HepG2 (cell line): ENCODE results near the gene C22orf39. TPM values are rescaled to one million over a fixed set of nuclear protein-coding genes. Genes with fewer than 3 reads are reported as not detected.

Experiments
- CBFB ChIP-seq: sonication (generic); formaldehyde crosslinking; IDR thresholded peaks from 2 replicates; pipeline ENCODE4 v1.4.0; 2020; ENCODE audit warnings: missing genetic modification reagents
- CHCHD3 ChIP-seq: sonication (generic); formaldehyde crosslinking; IDR thresholded peaks from 2 replicates; pipeline ENCODE4 v1.8.0; 2022; ENCODE audit warnings: mild to moderate bottlenecking, missing genetic modification reagents, moderate library complexity
- FOXA1 ChIP-seq, 2 experiments: fragments of 450-650 bp in 1 of 2; sonication (generic) in 1 of 2; formaldehyde crosslinking in 1 of 2; IDR thresholded peaks; 2 replicates each; pipeline versions ENCODE4 v1.4.0 to v1.6.1; 2016 to 2020; ENCODE audit warnings: missing genetic modification reagents in 1 of 2
- FOXP1 ChIP-seq, 2 experiments: fragments of 450-650 bp in 1 of 2; IDR thresholded peaks; 2 replicates each; pipeline ENCODE4 v1.6.1; 2017 to 2018; ENCODE audit warnings: antibody characterized with exemption in 1 of 2
- MBD4 ChIP-seq: IDR thresholded peaks from 2 replicates; pipeline ENCODE4 v1.6.1; 2012; ENCODE audit warnings: low read length, inconsistent platforms, borderline replicate concordance
- ZBTB8A ChIP-seq: sonication (generic); formaldehyde crosslinking; IDR thresholded peaks from 2 replicates; pipeline ENCODE4 v1.4.0; 2020; ENCODE audit warnings: mild to moderate bottlenecking, low read depth, missing genetic modification reagents, borderline replicate concordance
- ZNF564 ChIP-seq: sonication (generic); formaldehyde crosslinking; IDR thresholded peaks from 2 replicates; pipeline ENCODE4 v1.8.1; 2023; ENCODE audit warnings: mild to moderate bottlenecking, missing genetic modification reagents
- ZNF83 ChIP-seq: sonication (generic); formaldehyde crosslinking; IDR thresholded peaks from 2 replicates; pipeline ENCODE4 v1.4.0; 2020; ENCODE audit warnings: missing genetic modification reagents, mild to moderate bottlenecking, borderline replicate concordance
- polyA plus RNA-seq, 8 experiments: library from polyadenylated mRNA; depleted of rRNA in 3 of 8; stranded (reverse) in 7 of 8; unstranded in 1 of 8; fragments of >200 nt; fragmentation: Illumina TruSeq in 4 of 8; extraction: Trizol in 4 of 8; gene quantifications; 2 replicates each; pipeline versions ENCODE4 v1.2.1 to v1.2.3, GENCODE V29; 2011 to 2016; ENCODE audit warnings: low read depth in 4 of 8, missing spikeins in 1 of 8, mixed read lengths in 1 of 8; ENCODE audit not compliant: insufficient read depth in 1 of 8
- total RNA-seq, 5 experiments: library from RNA; depleted of rRNA; stranded (reverse); fragments of >200 nt; fragmentation: Illumina TruSeq; extraction: Trizol; gene quantifications; 2 replicates each; pipeline ENCODE4 v1.2.3, GENCODE V29; 2016; ENCODE audit warnings: low read depth in 1 of 5
- TF ChIP-seq, protein P1 (sequence below), 2 experiments: IDR thresholded peaks; 2 replicates each; pipeline ENCODE4 v1.6.1; 2011 to 2012; ENCODE audit warnings: low read length in 2 of 2, borderline replicate concordance in 1 of 2, low read depth in 1 of 2, mild to moderate bottlenecking in 1 of 2, moderate library complexity in 1 of 2
- TF ChIP-seq, protein P2 (sequence below): sonication (generic); formaldehyde crosslinking; IDR thresholded peaks from 2 replicates; pipeline ENCODE4 v1.4.0; 2020; ENCODE audit warnings: mild to moderate bottlenecking, low read depth, missing genetic modification reagents
- TF ChIP-seq, protein P3 (sequence below): sonication (generic); formaldehyde crosslinking; IDR thresholded peaks from 2 replicates; pipeline ENCODE4 v1.4.0; 2020; ENCODE audit warnings: mild to moderate bottlenecking, missing genetic modification reagents
- TF ChIP-seq, protein P4 (sequence below): sonication (generic); formaldehyde crosslinking; IDR thresholded peaks from 2 replicates; pipeline ENCODE4 v1.8.0; 2022; ENCODE audit warnings: missing genetic modification reagents, mild to moderate bottlenecking, borderline replicate concordance
- TF ChIP-seq, protein P5 (sequence below): IDR thresholded peaks from 2 replicates; pipeline ENCODE4 v1.6.1; 2016
- TF ChIP-seq, protein P6 (sequence below): sonication (generic); formaldehyde crosslinking; IDR thresholded peaks from 2 replicates; pipeline ENCODE4 v1.4.0; 2020; ENCODE audit warnings: missing genetic modification reagents

Gene C22orf39
- total and polyA plus RNA-seq, 2 of the 13 experiments (the other 11 are each of a cell fraction or from before 2014, with no cell fraction given), result 23.4 to 26.4 TPM

DNA sequence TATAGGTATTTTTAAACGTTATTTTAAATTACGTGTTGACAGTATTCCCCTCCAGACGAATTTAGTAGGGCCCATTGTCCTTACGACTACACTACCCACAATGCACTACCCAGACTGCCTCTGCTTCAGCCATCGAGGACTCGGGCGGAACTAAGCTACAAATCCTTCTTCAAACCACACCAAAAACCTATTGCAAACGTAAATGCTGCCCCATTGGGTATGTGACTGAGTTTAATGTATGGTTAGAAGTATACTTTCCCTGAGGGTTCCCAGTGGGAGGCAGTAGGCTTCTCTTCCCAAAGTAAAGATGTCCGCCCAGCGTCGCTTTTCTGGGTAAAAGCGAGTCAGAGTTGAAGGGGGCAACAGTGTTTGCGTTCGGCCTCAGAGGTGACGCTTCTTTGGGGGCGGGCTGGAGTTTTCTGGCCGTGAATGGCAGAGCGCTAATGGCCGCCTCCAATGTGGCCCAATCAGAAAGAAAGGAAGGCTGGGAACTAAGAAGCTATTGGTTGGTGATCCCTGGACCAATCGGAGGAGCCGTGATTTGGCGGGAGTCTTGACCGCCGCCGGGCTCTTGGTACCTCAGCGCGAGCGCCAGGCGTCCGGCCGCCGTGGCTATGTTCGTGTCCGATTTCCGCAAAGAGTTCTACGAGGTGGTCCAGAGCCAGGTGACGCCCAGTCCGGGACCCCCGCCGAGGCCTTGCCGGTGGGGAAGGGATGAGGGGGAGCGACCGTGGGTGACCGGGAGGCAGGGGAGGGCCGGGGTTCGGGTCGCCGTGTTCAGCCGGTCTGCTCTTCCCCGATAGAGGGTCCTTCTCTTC lies 32.1 kb upstream of the C22orf39 start, which contains the start of gene CDC45 (continued):
- TF ChIP-seq, protein P1, sequence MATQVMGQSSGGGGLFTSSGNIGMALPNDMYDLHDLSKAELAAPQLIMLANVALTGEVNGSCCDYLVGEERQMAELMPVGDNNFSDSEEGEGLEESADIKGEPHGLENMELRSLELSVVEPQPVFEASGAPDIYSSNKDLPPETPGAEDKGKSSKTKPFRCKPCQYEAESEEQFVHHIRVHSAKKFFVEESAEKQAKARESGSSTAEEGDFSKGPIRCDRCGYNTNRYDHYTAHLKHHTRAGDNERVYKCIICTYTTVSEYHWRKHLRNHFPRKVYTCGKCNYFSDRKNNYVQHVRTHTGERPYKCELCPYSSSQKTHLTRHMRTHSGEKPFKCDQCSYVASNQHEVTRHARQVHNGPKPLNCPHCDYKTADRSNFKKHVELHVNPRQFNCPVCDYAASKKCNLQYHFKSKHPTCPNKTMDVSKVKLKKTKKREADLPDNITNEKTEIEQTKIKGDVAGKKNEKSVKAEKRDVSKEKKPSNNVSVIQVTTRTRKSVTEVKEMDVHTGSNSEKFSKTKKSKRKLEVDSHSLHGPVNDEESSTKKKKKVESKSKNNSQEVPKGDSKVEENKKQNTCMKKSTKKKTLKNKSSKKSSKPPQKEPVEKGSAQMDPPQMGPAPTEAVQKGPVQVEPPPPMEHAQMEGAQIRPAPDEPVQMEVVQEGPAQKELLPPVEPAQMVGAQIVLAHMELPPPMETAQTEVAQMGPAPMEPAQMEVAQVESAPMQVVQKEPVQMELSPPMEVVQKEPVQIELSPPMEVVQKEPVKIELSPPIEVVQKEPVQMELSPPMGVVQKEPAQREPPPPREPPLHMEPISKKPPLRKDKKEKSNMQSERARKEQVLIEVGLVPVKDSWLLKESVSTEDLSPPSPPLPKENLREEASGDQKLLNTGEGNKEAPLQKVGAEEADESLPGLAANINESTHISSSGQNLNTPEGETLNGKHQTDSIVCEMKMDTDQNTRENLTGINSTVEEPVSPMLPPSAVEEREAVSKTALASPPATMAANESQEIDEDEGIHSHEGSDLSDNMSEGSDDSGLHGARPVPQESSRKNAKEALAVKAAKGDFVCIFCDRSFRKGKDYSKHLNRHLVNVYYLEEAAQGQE (IDR thresholded peaks at IDR 0.05; ENCODE audit: borderline replicate concordance in 1 of 2, low read depth in 1 of 2, low read length in 2 of 2), result no peak
- TF ChIP-seq FOXP1 (IDR thresholded peaks at IDR 0.05) (no peak), FOXP1 (CRISPR knock-in tag; IDR thresholded peaks at IDR 0.05) (no peak), ZBTB8A (CRISPR knock-in tag) (no peak), CBFB (0 out of 2 replicates have a peak, but pooled peaks have one; percentile 16), CHCHD3 (CRISPR knock-in tag) (no peak), ZNF564 (CRISPR knock-in tag) (no peak), MBD4 (no peak), FOXA1 (IDR thresholded peaks at IDR 0.05) (no peak), FOXA1 (CRISPR knock-in tag; IDR thresholded peaks at IDR 0.05) (no peak; the same call in 1 of the 2 replicates), ZNF83 (CRISPR knock-in tag) (no peak)
- TF ChIP-seq, protein P2, sequence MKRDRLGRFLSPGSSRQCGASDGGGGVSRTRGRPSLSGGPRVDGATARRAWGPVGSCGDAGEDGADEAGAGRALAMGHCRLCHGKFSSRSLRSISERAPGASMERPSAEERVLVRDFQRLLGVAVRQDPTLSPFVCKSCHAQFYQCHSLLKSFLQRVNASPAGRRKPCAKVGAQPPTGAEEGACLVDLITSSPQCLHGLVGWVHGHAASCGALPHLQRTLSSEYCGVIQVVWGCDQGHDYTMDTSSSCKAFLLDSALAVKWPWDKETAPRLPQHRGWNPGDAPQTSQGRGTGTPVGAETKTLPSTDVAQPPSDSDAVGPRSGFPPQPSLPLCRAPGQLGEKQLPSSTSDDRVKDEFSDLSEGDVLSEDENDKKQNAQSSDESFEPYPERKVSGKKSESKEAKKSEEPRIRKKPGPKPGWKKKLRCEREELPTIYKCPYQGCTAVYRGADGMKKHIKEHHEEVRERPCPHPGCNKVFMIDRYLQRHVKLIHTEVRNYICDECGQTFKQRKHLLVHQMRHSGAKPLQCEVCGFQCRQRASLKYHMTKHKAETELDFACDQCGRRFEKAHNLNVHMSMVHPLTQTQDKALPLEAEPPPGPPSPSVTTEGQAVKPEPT (CRISPR knock-in tag), result no peak
- TF ChIP-seq, protein P3, sequence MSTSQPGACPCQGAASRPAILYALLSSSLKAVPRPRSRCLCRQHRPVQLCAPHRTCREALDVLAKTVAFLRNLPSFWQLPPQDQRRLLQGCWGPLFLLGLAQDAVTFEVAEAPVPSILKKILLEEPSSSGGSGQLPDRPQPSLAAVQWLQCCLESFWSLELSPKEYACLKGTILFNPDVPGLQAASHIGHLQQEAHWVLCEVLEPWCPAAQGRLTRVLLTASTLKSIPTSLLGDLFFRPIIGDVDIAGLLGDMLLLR (CRISPR knock-in tag), result peak; percentile 67; the same call in 1 of the 2 replicates
- TF ChIP-seq, protein P4, sequence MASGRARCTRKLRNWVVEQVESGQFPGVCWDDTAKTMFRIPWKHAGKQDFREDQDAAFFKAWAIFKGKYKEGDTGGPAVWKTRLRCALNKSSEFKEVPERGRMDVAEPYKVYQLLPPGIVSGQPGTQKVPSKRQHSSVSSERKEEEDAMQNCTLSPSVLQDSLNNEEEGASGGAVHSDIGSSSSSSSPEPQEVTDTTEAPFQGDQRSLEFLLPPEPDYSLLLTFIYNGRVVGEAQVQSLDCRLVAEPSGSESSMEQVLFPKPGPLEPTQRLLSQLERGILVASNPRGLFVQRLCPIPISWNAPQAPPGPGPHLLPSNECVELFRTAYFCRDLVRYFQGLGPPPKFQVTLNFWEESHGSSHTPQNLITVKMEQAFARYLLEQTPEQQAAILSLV (CRISPR knock-in tag), result no peak
- TF ChIP-seq, protein P5, sequence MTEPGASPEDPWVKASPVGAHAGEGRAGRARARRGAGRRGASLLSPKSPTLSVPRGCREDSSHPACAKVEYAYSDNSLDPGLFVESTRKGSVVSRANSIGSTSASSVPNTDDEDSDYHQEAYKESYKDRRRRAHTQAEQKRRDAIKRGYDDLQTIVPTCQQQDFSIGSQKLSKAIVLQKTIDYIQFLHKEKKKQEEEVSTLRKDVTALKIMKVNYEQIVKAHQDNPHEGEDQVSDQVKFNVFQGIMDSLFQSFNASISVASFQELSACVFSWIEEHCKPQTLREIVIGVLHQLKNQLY (CRISPR knock-in tag), result no peak
- TF ChIP-seq, protein P6, sequence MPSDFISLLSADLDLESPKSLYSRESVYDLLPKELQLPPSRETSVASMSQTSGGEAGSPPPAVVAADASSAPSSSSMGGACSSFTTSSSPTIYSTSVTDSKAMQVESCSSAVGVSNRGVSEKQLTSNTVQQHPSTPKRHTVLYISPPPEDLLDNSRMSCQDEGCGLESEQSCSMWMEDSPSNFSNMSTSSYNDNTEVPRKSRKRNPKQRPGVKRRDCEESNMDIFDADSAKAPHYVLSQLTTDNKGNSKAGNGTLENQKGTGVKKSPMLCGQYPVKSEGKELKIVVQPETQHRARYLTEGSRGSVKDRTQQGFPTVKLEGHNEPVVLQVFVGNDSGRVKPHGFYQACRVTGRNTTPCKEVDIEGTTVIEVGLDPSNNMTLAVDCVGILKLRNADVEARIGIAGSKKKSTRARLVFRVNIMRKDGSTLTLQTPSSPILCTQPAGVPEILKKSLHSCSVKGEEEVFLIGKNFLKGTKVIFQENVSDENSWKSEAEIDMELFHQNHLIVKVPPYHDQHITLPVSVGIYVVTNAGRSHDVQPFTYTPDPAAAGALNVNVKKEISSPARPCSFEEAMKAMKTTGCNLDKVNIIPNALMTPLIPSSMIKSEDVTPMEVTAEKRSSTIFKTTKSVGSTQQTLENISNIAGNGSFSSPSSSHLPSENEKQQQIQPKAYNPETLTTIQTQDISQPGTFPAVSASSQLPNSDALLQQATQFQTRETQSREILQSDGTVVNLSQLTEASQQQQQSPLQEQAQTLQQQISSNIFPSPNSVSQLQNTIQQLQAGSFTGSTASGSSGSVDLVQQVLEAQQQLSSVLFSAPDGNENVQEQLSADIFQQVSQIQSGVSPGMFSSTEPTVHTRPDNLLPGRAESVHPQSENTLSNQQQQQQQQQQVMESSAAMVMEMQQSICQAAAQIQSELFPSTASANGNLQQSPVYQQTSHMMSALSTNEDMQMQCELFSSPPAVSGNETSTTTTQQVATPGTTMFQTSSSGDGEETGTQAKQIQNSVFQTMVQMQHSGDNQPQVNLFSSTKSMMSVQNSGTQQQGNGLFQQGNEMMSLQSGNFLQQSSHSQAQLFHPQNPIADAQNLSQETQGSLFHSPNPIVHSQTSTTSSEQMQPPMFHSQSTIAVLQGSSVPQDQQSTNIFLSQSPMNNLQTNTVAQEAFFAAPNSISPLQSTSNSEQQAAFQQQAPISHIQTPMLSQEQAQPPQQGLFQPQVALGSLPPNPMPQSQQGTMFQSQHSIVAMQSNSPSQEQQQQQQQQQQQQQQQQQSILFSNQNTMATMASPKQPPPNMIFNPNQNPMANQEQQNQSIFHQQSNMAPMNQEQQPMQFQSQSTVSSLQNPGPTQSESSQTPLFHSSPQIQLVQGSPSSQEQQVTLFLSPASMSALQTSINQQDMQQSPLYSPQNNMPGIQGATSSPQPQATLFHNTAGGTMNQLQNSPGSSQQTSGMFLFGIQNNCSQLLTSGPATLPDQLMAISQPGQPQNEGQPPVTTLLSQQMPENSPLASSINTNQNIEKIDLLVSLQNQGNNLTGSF (CRISPR knock-in tag), result no peak
